NCI-H1105 (cell line): Measurements from ENCODE around the gene ITPKB.
"Not testable (repeated sequence)": the region's sequence is repeated elsewhere in the genome, so short reads cannot be mapped to it uniquely, and the experiment has no call there.

ENCODE experiments used
- DNase-seq: peaks from one replicate; lab custom pipeline; 2025; lab: John Stamatoyannopoulos, UW

Gene ITPKB

GRCh38 chr1:226738995-226739695 lies at the start of gene ITPKB:
TSS of gene ITPKB (minus strand) at chr1:226739282. CDS start at chr1:226737458, 1,824 bp downstream.
- DNase-seq, result no peak

GRCh38 chr1:226787638-226788037 lies 48.6 kb upstream of the ITPKB start:
- DNase-seq, result no peak

- DNase-seq, result no peak
Measured at GRCh38 chr1:226787071-226787470, 48.0 kb upstream of the ITPKB start.

GRCh38 chr1:226786550-226786949 lies 47.5 kb upstream of the ITPKB start:
- DNase-seq, result no peak

GRCh38 chr1:226785805-226786204 lies 46.7 kb upstream of the ITPKB start:
- no peak for DNase-seq

GRCh38 chr1:226784081-226785049 lies 45.3 kb upstream of the ITPKB start:
- no peak for DNase-seq

- DNase-seq, result no peak
Measured at GRCh38 chr1:226782845-226783601, 43.9 kb upstream of the ITPKB start.

- no peak for DNase-seq
Measured at GRCh38 chr1:226781937-226782609, 43.0 kb upstream of the ITPKB start.

GRCh38 chr1:226779561-226779960 lies 40.5 kb upstream of the ITPKB start:
- DNase-seq, result no peak

- no peak for DNase-seq
Measured at GRCh38 chr1:226778657-226779058, 39.6 kb upstream of the ITPKB start.

GRCh38 chr1:226776975-226777374 lies 37.9 kb upstream of the ITPKB start:
- DNase-seq, result no peak

- DNase-seq, result no peak
Measured at GRCh38 chr1:226776066-226776465, 37.0 kb upstream of the ITPKB start.

- no peak for DNase-seq
Measured at GRCh38 chr1:226772446-226773139, 33.5 kb upstream of the ITPKB start.

GRCh38 chr1:226767170-226767569 lies 28.1 kb upstream of the ITPKB start:
- not testable (repeated sequence) for DNase-seq

- DNase-seq, result no peak
Measured at GRCh38 chr1:226766565-226766964, 27.5 kb upstream of the ITPKB start.

- DNase-seq, result no peak
Measured at GRCh38 chr1:226764533-226764932, 25.5 kb upstream of the ITPKB start.

- DNase-seq, result no peak
Measured at GRCh38 chr1:226763905-226764264, 24.8 kb upstream of the ITPKB start.

GRCh38 chr1:226762988-226763904 lies 24.2 kb upstream of the ITPKB start:
- no peak for DNase-seq

GRCh38 chr1:226762055-226762454 lies 23.0 kb upstream of the ITPKB start:
- DNase-seq, result no peak

- no peak for DNase-seq
Measured at GRCh38 chr1:226761322-226761721, 22.2 kb upstream of the ITPKB start.
